HepG2 (cell line): ENCODE results near the gene ENPP7. TPM values are rescaled to one million over a fixed set of nuclear protein-coding genes. Genes with fewer than 3 reads are reported as not detected.

Experiments used
- ARID3A ChIP-seq: IDR thresholded peaks from 2 replicates; pipeline ENCODE4 v1.6.1; 2012; ENCODE audit warnings: low read depth, low read length, improper control_type of control experiment
- ELF1 ChIP-seq: sonication (generic); formaldehyde crosslinking; IDR thresholded peaks from 2 replicates; pipeline ENCODE4 v1.4.0; 2020; ENCODE audit warnings: missing genetic modification reagents
- ETS1 ChIP-seq: sonication (generic); formaldehyde crosslinking; IDR thresholded peaks from 2 replicates; pipeline ENCODE4 v1.4.0; 2020; ENCODE audit warnings: missing genetic modification reagents
- MTA1 ChIP-seq: sonication (generic); formaldehyde crosslinking; IDR thresholded peaks from 2 replicates; pipeline ENCODE4 v1.4.0; 2020; ENCODE audit warnings: missing genetic modification reagents, mild to moderate bottlenecking, borderline replicate concordance
- NR2F1 ChIP-seq, 2 experiments: fragments of 450-650 bp in 1 of 2; formaldehyde crosslinking in 1 of 2; IDR thresholded peaks; 2 replicates each; pipeline versions ENCODE4 v1.5.0 to v1.6.1; 2016 to 2020; ENCODE audit warnings: mild to moderate bottlenecking in 1 of 2, missing compliant biosample characterization in 1 of 2, missing genetic modification reagents in 1 of 2, moderate library complexity in 1 of 2
- POLR2A ChIP-seq, 2 experiments: IDR thresholded peaks; 2 replicates each; pipeline ENCODE4 v1.6.1; 2011; ENCODE audit warnings: low read depth in 2 of 2, low read length in 2 of 2, mild to moderate bottlenecking in 1 of 2, moderate library complexity in 1 of 2; ENCODE audit not compliant: insufficient read depth in 1 of 2
- RAD21 ChIP-seq: fragments of 450-650 bp; formaldehyde crosslinking; IDR thresholded peaks from 2 replicates; pipeline ENCODE4 v1.5.0; 2020; ENCODE audit warnings: mild to moderate bottlenecking
- RORA ChIP-seq: sonication (generic); formaldehyde crosslinking; IDR thresholded peaks from 2 replicates; pipeline ENCODE4 v1.5.0; 2020; ENCODE audit warnings: mild to moderate bottlenecking, missing genetic modification reagents, moderate library complexity
- SAFB2 ChIP-seq: sonication (generic); formaldehyde crosslinking; IDR thresholded peaks from 2 replicates; pipeline ENCODE4 v1.5.1; 2020; ENCODE audit warnings: missing genetic modification reagents, low read depth, mild to moderate bottlenecking, borderline replicate concordance
- STAG1 ChIP-seq: sonication (generic); formaldehyde crosslinking; IDR thresholded peaks from 2 replicates; pipeline ENCODE4 v1.4.0; 2020; ENCODE audit warnings: missing genetic modification reagents
- STAT6 ChIP-seq: sonication (generic); formaldehyde crosslinking; IDR thresholded peaks from 2 replicates; pipeline ENCODE4 v1.4.0; 2020; ENCODE audit warnings: missing genetic modification reagents, mild to moderate bottlenecking, borderline replicate concordance
- TAF15 ChIP-seq: fragments of 200-400 bp; formaldehyde crosslinking; IDR thresholded peaks from one replicate; pipeline ENCODE4 v1.6.1; 2018; ENCODE audit warnings: mild to moderate bottlenecking, low read depth, low read length; ENCODE audit not compliant: poor library complexity, severe bottlenecking
- ZFP82 ChIP-seq: sonication (generic); formaldehyde crosslinking; IDR thresholded peaks from 2 replicates; pipeline ENCODE4 v1.5.1; 2020; ENCODE audit warnings: mild to moderate bottlenecking, missing genetic modification reagents, borderline replicate concordance
- ZNF280D ChIP-seq: sonication (generic); formaldehyde crosslinking; IDR thresholded peaks from 2 replicates; pipeline ENCODE4 v1.5.1; 2020; ENCODE audit warnings: mild to moderate bottlenecking, missing genetic modification reagents
- ZNF496 ChIP-seq: sonication (generic); formaldehyde crosslinking; IDR thresholded peaks from 2 replicates; pipeline ENCODE4 v1.8.1; 2023; ENCODE audit warnings: mild to moderate bottlenecking, moderate library complexity, missing genetic modification reagents; ENCODE audit not compliant: insufficient replicate concordance
- ZNF589 ChIP-seq: sonication (generic); formaldehyde crosslinking; conservative IDR thresholded peaks from 2 replicates; pipeline ENCODE4 v1.8.0; 2022; ENCODE audit warnings: mild to moderate bottlenecking, moderate library complexity, missing genetic modification reagents
- ZNF850 ChIP-seq: sonication (generic); formaldehyde crosslinking; conservative IDR thresholded peaks from 2 replicates; pipeline ENCODE4 v1.9.0; 2021; ENCODE audit warnings: mild to moderate bottlenecking, missing genetic modification reagents
- ZSCAN5A ChIP-seq: sonication (generic); formaldehyde crosslinking; IDR thresholded peaks from 2 replicates; pipeline ENCODE4 v1.8.0; 2022; ENCODE audit warnings: mild to moderate bottlenecking, missing genetic modification reagents, borderline replicate concordance
- polyA plus RNA-seq, 8 experiments: library from polyadenylated mRNA; depleted of rRNA in 3 of 8; stranded (reverse) in 7 of 8; unstranded in 1 of 8; fragments of >200 nt; fragmentation: Illumina TruSeq in 4 of 8; extraction: Trizol in 4 of 8; gene quantifications; 2 replicates each; pipeline versions ENCODE4 v1.2.1 to v1.2.3, GENCODE V29; 2011 to 2016; ENCODE audit warnings: low read depth in 4 of 8, missing spikeins in 1 of 8, mixed read lengths in 1 of 8; ENCODE audit not compliant: insufficient read depth in 1 of 8
- total RNA-seq, 5 experiments: library from RNA; depleted of rRNA; stranded (reverse); fragments of >200 nt; fragmentation: Illumina TruSeq; extraction: Trizol; gene quantifications; 2 replicates each; pipeline ENCODE4 v1.2.3, GENCODE V29; 2016; ENCODE audit warnings: low read depth in 1 of 5

Gene ENPP7
- total and polyA plus RNA-seq, 2 of the 13 experiments (the other 11 are each of a cell fraction or from before 2014, with no cell fraction given) = 1.1 to 2.2 TPM

- TF ChIP-seq RORA (CRISPR knock-in tag) (no peak), NR2F1 (CRISPR knock-in tag; IDR thresholded peaks at IDR 0.05) (peak; percentile 40 to 71; a peak in 3 of 4 replicates), STAT6 (CRISPR knock-in tag) (peak; percentile 91; the same call in 1 of the 2 replicates), ZNF589 (CRISPR knock-in tag) (peak; percentile 93), TAF15 (no peak), ZNF496 (CRISPR knock-in tag) (no peak), ZNF280D (CRISPR knock-in tag) (peak; percentile 80; the same call in 1 of the 2 replicates), ZFP82 (CRISPR knock-in tag) (0 out of 2 replicates have a peak, but pooled peaks have one; percentile 74), RAD21 (CRISPR knock-in tag) (no peak), POLR2A (IDR thresholded peaks at IDR 0.05; ENCODE audit: insufficient read depth in 1 of 2, low read depth in 2 of 2, low read length in 2 of 2) (peak; percentile 52 to 88; a peak in 3 of 4 replicates), ARID3A (no peak), ETS1 (CRISPR knock-in tag) (no peak), MTA1 (CRISPR knock-in tag) (peak; percentile 99), SAFB2 (CRISPR knock-in tag) (peak; percentile 93), ZSCAN5A (CRISPR knock-in tag) (no peak), ZNF850 (CRISPR knock-in tag) (no peak), ELF1 (CRISPR knock-in tag) (peak; percentile 38; the same call in 1 of the 2 replicates), STAG1 (CRISPR knock-in tag) (0 out of 2 replicates have a peak, but pooled peaks have one; percentile 2)
These were observed 29.6 kb downstream of the ENPP7 start (continued) for GRCh38 chr17:79760197-79760906.
